OCI-LY3 (cell line): Measurements from ENCODE around the gene LRRC32.

Experiments
- H2AFZ ChIP-seq: fragments of 200-600, 300-600 bp; shearing (Covaris generic); 2 replicates; pipeline ENCODE4 v1.6.0; 2014; ENCODE audit warnings: antibody characterized with exemption, low read depth, low read length
- H3K27ac ChIP-seq: fragments of 200-600, 300-600 bp; sonication (generic); 2 replicates; pipeline ENCODE4 v1.5.1; 2014; ENCODE audit warnings: mild to moderate bottlenecking, low read length, moderate library complexity, mixed read lengths
- H3K27me3 ChIP-seq: fragments of 200-600, 300-600 bp; sonication (generic); 2 replicates; pipeline ENCODE4 v1.6.1; 2014; ENCODE audit warnings: low read depth, low read length, mixed read lengths
- H3K36me3 ChIP-seq: fragments of 200-600, 300-600 bp; sonication (generic); replicated peaks from 2 replicates; pipeline ENCODE3; 2014; ENCODE audit warnings: low read depth, low read length, mixed read lengths
- H3K4me1 ChIP-seq: fragments of 300-600, 200-600 bp; sonication (generic); 2 replicates; pipeline ENCODE4 v1.6.1; 2014; ENCODE audit warnings: low read length, mixed read lengths
- H3K4me2 ChIP-seq: fragments of 200-600, 300-600 bp; sonication (generic); 2 replicates; pipeline ENCODE4 v1.6.1; 2014; ENCODE audit warnings: low read length, mixed read lengths
- H3K4me3 ChIP-seq: fragments of 300-600, 200-600 bp; sonication (generic); 2 replicates; pipeline ENCODE4 v1.5.1; 2014; ENCODE audit warnings: antibody characterized with exemption, mild to moderate bottlenecking, low read length, moderate library complexity
- H3K79me2 ChIP-seq: fragments of 300-600, 200-600 bp; shearing (Covaris generic); 2 replicates; pipeline ENCODE4 v1.6.1; 2014; ENCODE audit warnings: mild to moderate bottlenecking, low read length, mixed read lengths
- H3K9ac ChIP-seq: fragments of 300-600, 200-600 bp; shearing (Covaris generic); 2 replicates; pipeline ENCODE4 v1.6.0; 2014; ENCODE audit warnings: mild to moderate bottlenecking, low read length, moderate library complexity
- H3K9me3 ChIP-seq: fragments of 200-600, 300-600 bp; shearing (Covaris generic); 2 replicates; pipeline ENCODE4 v1.6.1; 2014; ENCODE audit warnings: low read length, mixed read lengths; ENCODE audit not compliant: insufficient read depth
- H4K20me1 ChIP-seq: fragments of 200-600, 300-600 bp; sonication (generic); 2 replicates; pipeline ENCODE4 v1.6.1; 2016; ENCODE audit warnings: low read length, mixed read lengths; ENCODE audit not compliant: insufficient read depth
- EZH2phosphoT487 ChIP-seq: fragments of 200-600 bp; shearing (Covaris generic); IDR thresholded peaks from 2 replicates; pipeline ENCODE4 v1.6.1; 2018; ENCODE audit warnings: antibody characterized with exemption, mixed run types, low read depth
- TF ChIP-seq, protein P1 (sequence below): fragments of 200-600, 300-600 bp; sonication (generic); IDR thresholded peaks from 2 replicates; pipeline ENCODE4 v1.5.1; 2014; ENCODE audit warnings: antibody characterized with exemption, low read length, low read depth

Gene LRRC32

DNA sequence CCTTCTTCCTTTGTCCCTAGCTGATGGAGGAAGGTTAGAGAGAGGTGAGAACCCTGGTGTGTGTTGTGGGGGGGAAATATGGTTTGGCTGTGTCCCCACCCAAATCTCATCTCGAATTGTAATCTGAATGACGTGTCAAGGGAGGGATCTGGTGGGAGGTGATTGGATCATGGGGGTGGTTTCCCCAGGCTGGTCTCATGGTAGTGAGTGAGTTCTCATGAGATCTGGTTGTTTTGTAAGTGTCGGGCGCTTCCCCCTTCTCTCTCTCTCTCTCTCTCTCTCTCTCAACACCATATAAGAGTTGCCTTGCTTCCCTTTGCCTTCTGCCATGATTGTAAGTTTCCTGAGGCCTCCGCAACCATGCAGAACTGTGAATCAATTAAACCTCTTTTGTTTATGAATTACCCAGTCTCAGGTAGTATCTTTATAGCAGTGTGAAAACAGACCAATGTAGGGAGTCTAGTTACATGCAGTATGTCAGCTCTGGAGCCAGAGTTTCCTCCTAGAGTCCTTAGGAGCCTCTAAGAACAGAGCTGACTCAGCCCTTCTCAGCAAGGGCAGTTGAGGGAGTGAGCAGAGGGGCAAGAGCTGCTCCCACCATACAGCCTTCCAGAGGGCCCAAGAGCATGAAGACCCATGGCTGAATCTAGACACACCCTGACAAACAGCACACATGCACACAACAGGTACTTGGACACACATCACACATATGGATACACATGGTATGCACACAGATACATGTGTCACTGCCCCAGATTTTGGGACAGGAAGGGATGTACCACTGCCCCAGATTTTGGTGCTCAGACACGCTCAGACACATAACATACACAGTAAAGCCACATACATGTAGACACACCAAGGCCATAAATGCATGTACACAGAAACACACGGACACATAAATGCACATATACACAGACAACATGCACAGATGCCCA is 12.9 kb upstream of the LRRC32 start:
- H3K27me3 ChIP-seq = peaks cover 66% of the 10 kb centered on the region
- no peaks in the 10 kb centered on the region for H3K79me2 ChIP-seq

DNA sequence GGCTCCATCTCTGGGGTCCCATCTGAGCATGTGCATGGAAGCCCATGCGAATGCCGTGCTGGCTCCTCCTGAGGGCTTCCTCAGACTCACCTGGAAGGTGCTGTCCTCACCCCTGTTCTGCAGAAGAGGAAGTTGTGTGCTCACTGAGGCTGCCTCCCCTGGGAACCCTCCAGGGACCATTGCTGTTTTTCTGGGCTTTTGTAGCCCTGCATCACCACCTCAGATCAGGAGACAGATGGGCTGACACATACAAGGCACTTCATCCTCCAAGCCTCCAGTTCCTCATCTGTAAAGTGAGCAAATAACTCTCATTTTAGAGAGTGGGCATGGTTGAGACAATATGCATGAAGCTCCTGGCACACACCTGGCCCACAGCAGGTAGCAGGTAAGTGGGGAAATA is 12.1 kb upstream of the LRRC32 start:
- H3K79me2 ChIP-seq = no peaks in the 10 kb centered on the region
- H3K9ac ChIP-seq = no peak overlapping the region
- H2AFZ ChIP-seq = no peak overlapping the region
- H3K4me3 ChIP-seq = no peak overlapping the region
- no peaks in the 10 kb centered on the region for H3K9me3 ChIP-seq
- peaks cover 54% of the 10 kb centered on the region for H3K4me1 ChIP-seq
- H3K4me2 ChIP-seq = peak overlapping the region; percentile 13; the same call in 1 of the 2 replicates
- TF ChIP-seq, protein P1, sequence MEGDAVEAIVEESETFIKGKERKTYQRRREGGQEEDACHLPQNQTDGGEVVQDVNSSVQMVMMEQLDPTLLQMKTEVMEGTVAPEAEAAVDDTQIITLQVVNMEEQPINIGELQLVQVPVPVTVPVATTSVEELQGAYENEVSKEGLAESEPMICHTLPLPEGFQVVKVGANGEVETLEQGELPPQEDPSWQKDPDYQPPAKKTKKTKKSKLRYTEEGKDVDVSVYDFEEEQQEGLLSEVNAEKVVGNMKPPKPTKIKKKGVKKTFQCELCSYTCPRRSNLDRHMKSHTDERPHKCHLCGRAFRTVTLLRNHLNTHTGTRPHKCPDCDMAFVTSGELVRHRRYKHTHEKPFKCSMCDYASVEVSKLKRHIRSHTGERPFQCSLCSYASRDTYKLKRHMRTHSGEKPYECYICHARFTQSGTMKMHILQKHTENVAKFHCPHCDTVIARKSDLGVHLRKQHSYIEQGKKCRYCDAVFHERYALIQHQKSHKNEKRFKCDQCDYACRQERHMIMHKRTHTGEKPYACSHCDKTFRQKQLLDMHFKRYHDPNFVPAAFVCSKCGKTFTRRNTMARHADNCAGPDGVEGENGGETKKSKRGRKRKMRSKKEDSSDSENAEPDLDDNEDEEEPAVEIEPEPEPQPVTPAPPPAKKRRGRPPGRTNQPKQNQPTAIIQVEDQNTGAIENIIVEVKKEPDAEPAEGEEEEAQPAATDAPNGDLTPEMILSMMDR = no peak
- no peak for TF ChIP-seq EZH2phosphoT487
- no peak overlapping the region for H3K27ac ChIP-seq
- H3K36me3 ChIP-seq = no peaks in the 10 kb centered on the region
- peaks cover 67% of the 10 kb centered on the region for H3K27me3 ChIP-seq
- no peaks in the 10 kb centered on the region for H4K20me1 ChIP-seq

More for the DNA sequence above, 12.9 kb upstream of the LRRC32 start:
- Histone ChIP-seq H3K4me1 (peaks cover 47% of the 10 kb centered on the region), H4K20me1 (no peaks in the 10 kb centered on the region), H3K4me2 (peak overlapping the region; percentile 13; the same call in 1 of the 2 replicates), H2AFZ (no peak overlapping the region), H3K36me3 (no peaks in the 10 kb centered on the region), H3K9me3 (no peaks in the 10 kb centered on the region), H3K4me3 (no peak overlapping the region), H3K27ac (no peak overlapping the region), H3K9ac (no peak overlapping the region)
- TF ChIP-seq EZH2phosphoT487 = no peak
- TF ChIP-seq, protein P1 = no peak

DNA sequence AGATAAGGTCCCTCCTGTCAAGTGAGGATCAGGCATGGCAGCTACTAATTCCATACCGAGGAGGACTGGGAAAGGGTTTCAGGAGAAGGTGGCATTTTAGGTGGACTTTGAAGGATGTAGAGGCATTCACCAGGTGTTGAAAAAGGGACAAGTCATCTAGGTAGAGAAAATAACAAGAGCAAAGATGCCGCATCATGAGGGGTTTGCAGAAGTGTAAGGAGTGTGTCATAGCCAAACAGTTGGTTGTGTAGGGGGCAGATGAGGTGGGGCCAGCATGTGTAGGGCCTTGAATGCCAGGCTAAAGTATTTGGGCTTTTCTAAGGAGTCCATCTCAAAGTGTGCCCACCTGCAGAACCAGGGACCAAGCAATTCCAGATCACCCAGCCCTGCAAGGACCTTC is 11.6 kb upstream of the LRRC32 start:
- H3K4me3 ChIP-seq = no peak overlapping the region
- peaks cover 58% of the 10 kb centered on the region for H3K4me1 ChIP-seq
- no peaks in the 10 kb centered on the region for H3K9me3 ChIP-seq
- peaks cover 67% of the 10 kb centered on the region for H3K27me3 ChIP-seq
- no peaks in the 10 kb centered on the region for H4K20me1 ChIP-seq
- H3K36me3 ChIP-seq = no peaks in the 10 kb centered on the region
- no peak overlapping the region for H3K9ac ChIP-seq
- H3K79me2 ChIP-seq = no peaks in the 10 kb centered on the region
- H2AFZ ChIP-seq = no peak overlapping the region
- no peak overlapping the region for H3K27ac ChIP-seq
- no peak for TF ChIP-seq EZH2phosphoT487
- TF ChIP-seq, protein P1 = no peak
- H3K4me2 ChIP-seq = no peak overlapping the region
